OCI-LY3 (cell line): ENCODE data around the gene GZMM.

Experiments
- H2AFZ ChIP-seq: fragments of 200-600, 300-600 bp; shearing (Covaris generic); 2 replicates; pipeline ENCODE4 v1.6.0; 2014; ENCODE audit warnings: antibody characterized with exemption, low read depth, low read length
- H3K27ac ChIP-seq: fragments of 200-600, 300-600 bp; sonication (generic); 2 replicates; pipeline ENCODE4 v1.5.1; 2014; ENCODE audit warnings: mild to moderate bottlenecking, low read length, moderate library complexity, mixed read lengths
- H3K27me3 ChIP-seq: fragments of 200-600, 300-600 bp; sonication (generic); 2 replicates; pipeline ENCODE4 v1.6.1; 2014; ENCODE audit warnings: low read depth, low read length, mixed read lengths
- H3K36me3 ChIP-seq: fragments of 200-600, 300-600 bp; sonication (generic); replicated peaks from 2 replicates; pipeline ENCODE3; 2014; ENCODE audit warnings: low read depth, low read length, mixed read lengths
- H3K4me1 ChIP-seq: fragments of 300-600, 200-600 bp; sonication (generic); 2 replicates; pipeline ENCODE4 v1.6.1; 2014; ENCODE audit warnings: low read length, mixed read lengths
- H3K4me2 ChIP-seq: fragments of 200-600, 300-600 bp; sonication (generic); 2 replicates; pipeline ENCODE4 v1.6.1; 2014; ENCODE audit warnings: low read length, mixed read lengths
- H3K4me3 ChIP-seq: fragments of 300-600, 200-600 bp; sonication (generic); 2 replicates; pipeline ENCODE4 v1.5.1; 2014; ENCODE audit warnings: antibody characterized with exemption, mild to moderate bottlenecking, low read length, moderate library complexity
- H3K79me2 ChIP-seq: fragments of 300-600, 200-600 bp; shearing (Covaris generic); 2 replicates; pipeline ENCODE4 v1.6.1; 2014; ENCODE audit warnings: mild to moderate bottlenecking, low read length, mixed read lengths
- H3K9ac ChIP-seq: fragments of 300-600, 200-600 bp; shearing (Covaris generic); 2 replicates; pipeline ENCODE4 v1.6.0; 2014; ENCODE audit warnings: mild to moderate bottlenecking, low read length, moderate library complexity
- H3K9me3 ChIP-seq: fragments of 200-600, 300-600 bp; shearing (Covaris generic); 2 replicates; pipeline ENCODE4 v1.6.1; 2014; ENCODE audit warnings: low read length, mixed read lengths; ENCODE audit not compliant: insufficient read depth
- H4K20me1 ChIP-seq: fragments of 200-600, 300-600 bp; sonication (generic); 2 replicates; pipeline ENCODE4 v1.6.1; 2016; ENCODE audit warnings: low read length, mixed read lengths; ENCODE audit not compliant: insufficient read depth
- CTCF ChIP-seq: fragments of 200-600, 300-600 bp; sonication (generic); IDR thresholded peaks from 2 replicates; pipeline ENCODE4 v1.5.1; 2014; ENCODE audit warnings: antibody characterized with exemption, low read length, low read depth
- EZH2phosphoT487 ChIP-seq: fragments of 200-600 bp; shearing (Covaris generic); IDR thresholded peaks from 2 replicates; pipeline ENCODE4 v1.6.1; 2018; ENCODE audit warnings: antibody characterized with exemption, mixed run types, low read depth

The GZMM gene

DNA sequence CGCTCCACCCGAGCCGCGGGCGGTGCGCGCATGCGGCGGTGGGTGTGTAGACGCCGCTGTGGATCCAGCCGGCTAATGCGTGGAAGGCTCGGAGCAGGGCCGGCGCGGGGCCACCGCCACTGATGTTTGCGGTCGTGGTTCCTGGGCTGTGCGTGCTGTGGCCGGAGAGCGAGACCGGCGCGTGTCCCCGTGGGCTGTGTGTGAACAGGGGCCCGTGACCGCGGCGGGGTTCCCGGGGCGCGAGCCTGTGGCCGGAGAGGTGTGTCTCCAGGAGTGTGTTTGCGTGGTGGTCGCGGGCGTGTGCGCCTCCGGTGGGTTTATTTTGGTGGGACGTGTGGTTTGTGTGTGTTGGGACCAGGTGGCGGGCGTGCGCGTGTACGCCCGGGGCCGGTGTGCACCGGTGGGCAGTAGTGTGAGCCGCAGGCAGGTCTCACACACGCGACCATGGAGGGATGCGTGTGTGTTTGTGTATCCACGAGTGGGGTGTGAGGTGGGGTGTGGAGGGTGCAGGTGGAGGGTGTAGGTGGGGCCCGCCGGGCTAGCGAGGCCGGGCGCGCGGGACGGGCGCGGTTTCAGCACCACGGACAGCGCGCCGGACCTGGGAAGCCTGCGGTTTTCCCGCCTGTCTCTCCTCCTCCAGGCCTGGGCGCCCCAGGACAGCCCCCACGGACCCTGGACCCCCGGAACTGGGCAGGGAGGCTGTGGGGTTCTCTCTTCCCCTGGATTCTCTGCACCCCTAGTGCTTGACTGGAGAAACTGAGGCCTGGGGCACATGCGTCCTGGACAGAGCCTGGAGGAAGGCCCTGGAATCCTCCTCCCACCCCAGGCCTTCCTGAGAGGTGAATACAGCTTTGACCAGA, 47.5 kb downstream of the GZMM start:
- no peaks in the 10 kb centered on the region for H3K36me3 ChIP-seq
- H3K4me3 ChIP-seq, result no peak overlapping the region
- H4K20me1 ChIP-seq, result peaks cover 6% of the 10 kb centered on the region; the same call in 1 of the 2 replicates
- H3K79me2 ChIP-seq, result no peaks in the 10 kb centered on the region
- no peaks in the 10 kb centered on the region for H3K27me3 ChIP-seq
- TF ChIP-seq CTCF (no peak), EZH2phosphoT487 (no peak)
- H2AFZ ChIP-seq, result no peak overlapping the region
- H3K9me3 ChIP-seq, result no peaks in the 10 kb centered on the region
- no peaks in the 10 kb centered on the region for H3K4me1 ChIP-seq
- H3K27ac ChIP-seq, result no peak overlapping the region
- H3K4me2 ChIP-seq, result no peak overlapping the region
- H3K9ac ChIP-seq, result no peak overlapping the region

GRCh38 chr19:592101-592500, 48.2 kb downstream of the GZMM start:
- Histone ChIP-seq H3K9ac (no peak overlapping the region), H3K36me3 (no peaks in the 10 kb centered on the region), H3K27me3 (no peaks in the 10 kb centered on the region), H3K9me3 (no peaks in the 10 kb centered on the region), H3K79me2 (no peaks in the 10 kb centered on the region), H3K4me1 (no peaks in the 10 kb centered on the region), H3K4me3 (no peak overlapping the region), H3K4me2 (no peak overlapping the region), H3K27ac (no peak overlapping the region), H4K20me1 (peaks cover 6% of the 10 kb centered on the region; the same call in 1 of the 2 replicates), H2AFZ (no peak overlapping the region)
- TF ChIP-seq CTCF (no peak), EZH2phosphoT487 (no peak)

- H3K9me3 ChIP-seq, result no peaks in the 10 kb centered on the region
- H3K79me2 ChIP-seq, result no peaks in the 10 kb centered on the region
- H3K9ac ChIP-seq, result no peak overlapping the region
- H2AFZ ChIP-seq, result no peak overlapping the region
- no peak overlapping the region for H3K4me3 ChIP-seq
- TF ChIP-seq CTCF (no peak), EZH2phosphoT487 (no peak)
- H3K27ac ChIP-seq, result no peak overlapping the region
- no peaks in the 10 kb centered on the region for H3K36me3 ChIP-seq
- no peaks in the 10 kb centered on the region for H3K4me1 ChIP-seq
- H3K4me2 ChIP-seq, result no peak overlapping the region
- peaks cover 6% of the 10 kb centered on the region; the same call in 1 of the 2 replicates for H4K20me1 ChIP-seq
- no peaks in the 10 kb centered on the region for H3K27me3 ChIP-seq
Observed at GRCh38 chr19:593055-593454, 49.2 kb downstream of the GZMM start.

- Histone ChIP-seq H4K20me1 (peaks cover 6% of the 10 kb centered on the region; the same call in 1 of the 2 replicates), H3K27ac (no peak overlapping the region), H3K4me1 (no peaks in the 10 kb centered on the region), H3K4me2 (no peak overlapping the region), H3K27me3 (no peaks in the 10 kb centered on the region), H3K36me3 (no peaks in the 10 kb centered on the region), H2AFZ (no peak overlapping the region), H3K9me3 (no peaks in the 10 kb centered on the region), H3K9ac (no peak overlapping the region), H3K4me3 (no peak overlapping the region), H3K79me2 (no peaks in the 10 kb centered on the region)
- TF ChIP-seq EZH2phosphoT487, result no peak
- TF ChIP-seq CTCF, result no peak
Observed at GRCh38 chr19:593505-593904, 49.7 kb downstream of the GZMM start.
